ENCODE data around the gene PLOD3.

Gene PLOD3

GRCh38 chr7:101186844-101187428, 30.4 kb downstream of the PLOD3 start:
- in situ Hi-C loops (cut with MboI; ENCODE audit: low pct_unique_long_range_greater_than_20kb, low sequenced_read_pairs) = no loop called here

GRCh38 chr7:101186194-101186593, 31.2 kb downstream of the PLOD3 start:
- in situ Hi-C loops (cut with MboI; ENCODE audit: low pct_unique_long_range_greater_than_20kb, low sequenced_read_pairs) = no loop called here
- DNase-seq = no peak

More at GRCh38 chr7:101186844-101187428, 30.4 kb downstream of the PLOD3 start:
- peak; percentile 48 for DNase-seq

- no peak for DNase-seq
- in situ Hi-C loops (cut with MboI; ENCODE audit: low pct_unique_long_range_greater_than_20kb, low sequenced_read_pairs) = no loop called here
Observed at GRCh38 chr7:101185258-101185839, 32.0 kb downstream of the PLOD3 start.

- DNase-seq = no peak
- in situ Hi-C loops (cut with MboI; ENCODE audit: low pct_unique_long_range_greater_than_20kb, low sequenced_read_pairs) = no loop called here
Observed at GRCh38 chr7:101180130-101180755, 37.1 kb downstream of the PLOD3 start, which contains the start of gene NAT16. NAT16 (minus strand) TSS chr7:101180293; CDS start chr7:101174807, 5,486 bp downstream.

GRCh38 chr7:101179713-101180112, 37.7 kb downstream of the PLOD3 start:
- in situ Hi-C loops (cut with MboI; ENCODE audit: low pct_unique_long_range_greater_than_20kb, low sequenced_read_pairs) = no loop called here
- DNase-seq = no peak

GRCh38 chr7:101179117-101179516, 38.3 kb downstream of the PLOD3 start:
- DNase-seq = no peak
- in situ Hi-C loops (cut with MboI; ENCODE audit: low pct_unique_long_range_greater_than_20kb, low sequenced_read_pairs) = no loop called here

GRCh38 chr7:101177644-101178043, 39.7 kb downstream of the PLOD3 start:
- DNase-seq = no peak
- in situ Hi-C loops (cut with MboI; ENCODE audit: low pct_unique_long_range_greater_than_20kb, low sequenced_read_pairs) = no loop called here

GRCh38 chr7:101175664-101176063, 41.7 kb downstream of the PLOD3 start:
- no peak for DNase-seq
- in situ Hi-C loops (cut with MboI; ENCODE audit: low pct_unique_long_range_greater_than_20kb, low sequenced_read_pairs) = no loop called here

- in situ Hi-C loops (cut with MboI; ENCODE audit: low pct_unique_long_range_greater_than_20kb, low sequenced_read_pairs) = no loop called here
Observed at GRCh38 chr7:101174322-101174854, 43.0 kb downstream of the PLOD3 start.

GRCh38 chr7:101173752-101174244, 43.6 kb downstream of the PLOD3 start:
- DNase-seq = peak; percentile 81
- in situ Hi-C loops (cut with MboI; ENCODE audit: low pct_unique_long_range_greater_than_20kb, low sequenced_read_pairs) = no loop called here

More at GRCh38 chr7:101174322-101174854, 43.0 kb downstream of the PLOD3 start:
- no peak for DNase-seq

- in situ Hi-C loops (cut with MboI; ENCODE audit: low pct_unique_long_range_greater_than_20kb, low sequenced_read_pairs) = no loop called here
- DNase-seq = no peak
Observed at GRCh38 chr7:101172854-101173751, 44.3 kb downstream of the PLOD3 start.

- in situ Hi-C loops (cut with MboI; ENCODE audit: low pct_unique_long_range_greater_than_20kb, low sequenced_read_pairs) = no loop called here
- no peak for DNase-seq
Observed at GRCh38 chr7:101172005-101172853, 45.2 kb downstream of the PLOD3 start.

- no peak for DNase-seq
- in situ Hi-C loops (cut with MboI; ENCODE audit: low pct_unique_long_range_greater_than_20kb, low sequenced_read_pairs) = no loop called here
Observed at GRCh38 chr7:101171442-101171837, 45.9 kb downstream of the PLOD3 start.

GRCh38 chr7:101170617-101171441, 46.6 kb downstream of the PLOD3 start:
- in situ Hi-C loops (cut with MboI; ENCODE audit: low pct_unique_long_range_greater_than_20kb, low sequenced_read_pairs) = no loop called here

GRCh38 chr7:101169838-101170551, 47.4 kb downstream of the PLOD3 start:
- in situ Hi-C loops (cut with MboI; ENCODE audit: low pct_unique_long_range_greater_than_20kb, low sequenced_read_pairs) = no loop called here
- peak; percentile 80 for DNase-seq

More at GRCh38 chr7:101170617-101171441, 46.6 kb downstream of the PLOD3 start:
- no peak for DNase-seq

- DNase-seq = no peak
- in situ Hi-C loops (cut with MboI; ENCODE audit: low pct_unique_long_range_greater_than_20kb, low sequenced_read_pairs) = no loop called here
Observed at GRCh38 chr7:101169110-101169837, 48.1 kb downstream of the PLOD3 start.

Data from KBM-7 (cell line).